Esophagus muscularis mucosa (tissue), 4 donors: Measurements from ENCODE around the gene ADCY9. TPM values are rescaled to one million over a fixed set of nuclear protein-coding genes. Genes with fewer than 3 reads are reported as not detected.

Source experiments
- DNase-seq: peaks from one replicate; pipeline ENCODE4 v3.0.0-alpha.2; 2017; ENCODE audit errors: extremely low spot score
- H3K27ac ChIP-seq, 4 donors: fragments of 200-600 bp; sonication (generic); replicated peaks in 1 of 4; 1 replicate in 3 of 4; 2 replicates in 1 of 4; pipeline ENCODE4 v1.5.1; 2016 to 2019; ENCODE audit warnings: mild to moderate bottlenecking in 1 of 4
- H3K27me3 ChIP-seq, 4 donors: fragments of 200-600 bp; sonication (generic); one replicate each; pipeline versions ENCODE4 v1.5.1 to v1.6.0; 2016 to 2019
- H3K36me3 ChIP-seq, 4 donors: fragments of 200-600 bp; sonication (generic); one replicate each; pipeline ENCODE4 v1.5.1; 2016 to 2019
- H3K4me1 ChIP-seq, 4 donors: fragments of 200-600 bp; sonication (generic); one replicate each; pipeline ENCODE4 v1.5.1; 2016 to 2019
- H3K4me3 ChIP-seq, 4 donors: fragments of 200-600 bp; sonication (generic); 1 replicate in 2 of 4; 2 replicates in 2 of 4; pipeline ENCODE4 v1.5.1; 2016 to 2019; ENCODE audit warnings: mild to moderate bottlenecking in 4 of 4, moderate library complexity in 1 of 4
- H3K9me3 ChIP-seq, 4 donors: fragments of 200-600 bp; sonication (generic); 1 replicate in 3 of 4; 2 replicates in 1 of 4; pipeline ENCODE4 v1.5.1; 2016 to 2019
- CTCF ChIP-seq, 3 experiments: fragments of 200-600 bp in 2 of 3; fragments of 450-650 bp in 1 of 3; sonication (generic) in 2 of 3; IDR thresholded peaks; one replicate each; pipeline ENCODE4 v1.5.1; 2017 to 2019; ENCODE audit warnings: antibody characterized with exemption in 3 of 3, mild to moderate bottlenecking in 2 of 3, moderate library complexity in 1 of 3
- EP300 ChIP-seq: sonication (generic); formaldehyde crosslinking; IDR thresholded peaks from one replicate; pipeline ENCODE4 v1.6.1; 2017; ENCODE audit warnings: antibody characterized with exemption
- POLR2A ChIP-seq: fragments of 450-650 bp; IDR thresholded peaks from one replicate; pipeline ENCODE4 v1.6.1; 2017; ENCODE audit warnings: antibody characterized with exemption, moderate library complexity, mild to moderate bottlenecking, low read depth
- POLR2AphosphoS5 ChIP-seq, 2 donors: sonication (generic); formaldehyde crosslinking; IDR thresholded peaks; one replicate each; pipeline ENCODE4 v1.6.1; 2017; ENCODE audit warnings: antibody characterized with exemption in 2 of 2
- WGBS: methylation state at CpG from one replicate; pipeline ENCODE4 v1.1.5; 2018; 5-methylcytosine and 5-hydroxymethylcytosine counted together
- intact Hi-C: fragments of 100-400 bp; cut with DNase I; formaldehyde crosslinking; loops from one replicate; pipeline ENCODE4 v1.15.1; 2023
- total RNA-seq, 4 donors: library from RNA; depleted of rRNA; stranded (reverse); fragments of >200 nt; gene quantifications; one replicate each; pipeline versions ENCODE4 v1.1.0 to v1.2.1, GENCODE V29; 2016

The ADCY9 gene
- total RNA-seq, 4 donors from 2014 or later: 35.8 to 72.9 (median 55.7) TPM

GRCh38 chr16:4096509-4096908 lies 19.7 kb downstream of the ADCY9 start:
- Histone ChIP-seq H3K27me3 (no peaks in the 10 kb centered on the region), H3K4me3 (no peak overlapping the region), H3K36me3 (no peaks in the 10 kb centered on the region), H3K4me1 (peaks cover 24 to 64% (median 59%) of the 10 kb centered on the region in 4 donors), H3K27ac (no peak overlapping the region), H3K9me3 (no peaks in the 10 kb centered on the region)
- intact Hi-C loops: no loop called here
- DNase-seq: no peak
- TF ChIP-seq POLR2AphosphoS5 (IDR thresholded peaks at IDR 0.05) (no peak), EP300 (no peak), POLR2A (no peak), CTCF (IDR thresholded peaks at IDR 0.05) (no peak)
- WGBS: 64% methylated on average over 5 of the region's 5 CpGs

GRCh38 chr16:4094127-4094773 lies 22.0 kb downstream of the ADCY9 start:
- H3K4me3 ChIP-seq: peak overlapping the region in 3 of 4 donors; percentile 15 to 20 (median 16)
- H3K27me3 ChIP-seq: no peaks in the 10 kb centered on the region
- no peak for DNase-seq
- no peak for TF ChIP-seq EP300
- TF ChIP-seq POLR2A: no peak
- TF ChIP-seq CTCF (IDR thresholded peaks at IDR 0.05): no peak
- no peak for TF ChIP-seq POLR2AphosphoS5 (IDR thresholded peaks at IDR 0.05)
- H3K9me3 ChIP-seq: no peaks in the 10 kb centered on the region
- 78% methylated on average over 14 of the region's 14 CpGs for WGBS
- H3K4me1 ChIP-seq: peaks cover 27 to 86% (median 76%) of the 10 kb centered on the region in 4 donors
- H3K36me3 ChIP-seq: no peaks in the 10 kb centered on the region
- intact Hi-C loops: loop anchor here (5.0 kb wide), 1 partner anchor 82 kb away; no protein-coding TSS in a partner anchor
- H3K27ac ChIP-seq: peak overlapping the region; percentile 47 to 73 (median 58)

- no peak for DNase-seq
- intact Hi-C loops: loop anchor here (5.0 kb wide), 1 partner anchor 81 kb away; no protein-coding TSS in a partner anchor
Observed at GRCh38 chr16:4093495-4094126, 22.6 kb downstream of the ADCY9 start.

GRCh38 chr16:4092547-4093265 lies 23.5 kb downstream of the ADCY9 start:
- Histone ChIP-seq H3K27me3 (no peaks in the 10 kb centered on the region), H3K4me3 (no peak overlapping the region), H3K9me3 (no peaks in the 10 kb centered on the region), H3K27ac (peak overlapping the region; percentile 47 to 73 (median 58)), H3K36me3 (no peaks in the 10 kb centered on the region), H3K4me1 (peaks cover 31 to 85% (median 79%) of the 10 kb centered on the region in 4 donors)
- TF ChIP-seq POLR2AphosphoS5 (IDR thresholded peaks at IDR 0.05): no peak
- no peak for TF ChIP-seq EP300
- TF ChIP-seq CTCF (IDR thresholded peaks at IDR 0.05): no peak
- no peak for TF ChIP-seq POLR2A
- WGBS: 54% methylated on average over 5 of the region's 5 CpGs
- intact Hi-C loops: loop anchor here (5.0 kb wide), 1 partner anchor 80 kb away; no protein-coding TSS in a partner anchor
- DNase-seq: no peak

More at GRCh38 chr16:4093495-4094126, 22.6 kb downstream of the ADCY9 start:
- Histone ChIP-seq H3K27ac (peak overlapping the region; percentile 47 to 73 (median 58)), H3K27me3 (no peaks in the 10 kb centered on the region), H3K36me3 (no peaks in the 10 kb centered on the region), H3K4me1 (peaks cover 27 to 88% (median 77%) of the 10 kb centered on the region in 4 donors), H3K9me3 (no peaks in the 10 kb centered on the region), H3K4me3 (peak overlapping the region in 3 of 4 donors; percentile 15 to 20 (median 16))
- WGBS: 46% methylated on average over 8 of the region's 8 CpGs
- TF ChIP-seq CTCF (IDR thresholded peaks at IDR 0.05) (peak in 1 of 3 experiments; percentile 7), POLR2AphosphoS5 (IDR thresholded peaks at IDR 0.05) (no peak)
